Trophoblast cell (in vitro differentiated cells and primary cell): ENCODE data around the gene DMGDH.

Source experiments
- DNase-seq, 2 donors: peaks; one replicate each; pipeline ENCODE4 v3.0.0-alpha.2; 2016
- H2AFZ ChIP-seq: 2 replicates; pipeline ENCODE4 v1.6.1; 2013; ENCODE audit warnings: low read length, moderate library complexity, mild to moderate bottlenecking; ENCODE audit not compliant: insufficient read depth, poor library complexity
- H2AK5ac ChIP-seq: 2 replicates; pipeline ENCODE4 v1.6.1; 2013; ENCODE audit warnings: mild to moderate bottlenecking, low read length
- H2BK120ac ChIP-seq: 2 replicates; pipeline ENCODE4 v1.6.1; 2013; ENCODE audit warnings: low read length, mild to moderate bottlenecking, moderate library complexity; ENCODE audit not compliant: insufficient read depth, poor library complexity
- H2BK12ac ChIP-seq: 2 replicates; pipeline ENCODE4 v1.6.1; 2013; ENCODE audit warnings: mild to moderate bottlenecking, low read length, moderate library complexity
- H2BK5ac ChIP-seq: 2 replicates; pipeline ENCODE4 v1.6.1; 2013; ENCODE audit warnings: low read length, low read depth, moderate library complexity, mild to moderate bottlenecking; ENCODE audit not compliant: poor library complexity
- H3K14ac ChIP-seq: 2 replicates; pipeline ENCODE4 v1.6.1; 2013; ENCODE audit warnings: mild to moderate bottlenecking, low read length
- H3K18ac ChIP-seq: 2 replicates; pipeline ENCODE4 v1.6.1; 2013; ENCODE audit warnings: mild to moderate bottlenecking, low read length
- H3K23ac ChIP-seq: 2 replicates; pipeline ENCODE4 v1.6.1; 2013; ENCODE audit warnings: low read length
- H3K27ac ChIP-seq: 2 replicates; pipeline ENCODE4 v1.5.1; 2013; ENCODE audit warnings: low read depth, mild to moderate bottlenecking, inconsistent platforms, low read length, moderate library complexity
- H3K27me3 ChIP-seq: 2 replicates; pipeline ENCODE4 v1.6.1; 2013; ENCODE audit warnings: inconsistent platforms, mild to moderate bottlenecking, low read length, moderate library complexity; ENCODE audit not compliant: insufficient read depth
- H3K36me3 ChIP-seq, 2 experiments: 1 replicate in 1 of 2; 2 replicates in 1 of 2; pipeline ENCODE4 v1.6.1; 2013; ENCODE audit warnings: low read length in 2 of 2, mild to moderate bottlenecking in 2 of 2, moderate library complexity in 1 of 2; ENCODE audit not compliant: insufficient read depth in 2 of 2, control insufficient read depth in 1 of 2
- H3K4ac ChIP-seq: 2 replicates; pipeline ENCODE4 v1.6.1; 2013; ENCODE audit warnings: low read depth, mild to moderate bottlenecking, low read length, moderate library complexity
- H3K4me1 ChIP-seq, 2 experiments: 1 replicate in 1 of 2; 2 replicates in 1 of 2; pipeline ENCODE4 v1.6.1; 2013; ENCODE audit warnings: low read length in 2 of 2, mild to moderate bottlenecking in 2 of 2, moderate library complexity in 1 of 2; ENCODE audit not compliant: insufficient read depth in 2 of 2, control insufficient read depth in 1 of 2
- H3K4me2 ChIP-seq: 2 replicates; pipeline ENCODE4 v1.6.1; 2013; ENCODE audit warnings: inconsistent platforms, mild to moderate bottlenecking, low read length, moderate library complexity
- H3K4me3 ChIP-seq: 2 replicates; pipeline ENCODE4 v1.5.1; 2013; ENCODE audit warnings: mild to moderate bottlenecking, low read depth, low read length, inconsistent platforms
- H3K79me1 ChIP-seq: one replicate; pipeline ENCODE4 v1.6.1; 2013; ENCODE audit warnings: low read length
- H3K79me2 ChIP-seq: 2 replicates; pipeline ENCODE4 v1.6.1; 2013; ENCODE audit warnings: low read length, mild to moderate bottlenecking; ENCODE audit not compliant: control insufficient read depth, insufficient read depth, poor library complexity
- H3K9ac ChIP-seq: 2 replicates; pipeline ENCODE4 v1.6.1; 2013; ENCODE audit warnings: mild to moderate bottlenecking, low read length
- H3K9me3 ChIP-seq: 2 replicates; pipeline ENCODE4 v1.6.1; 2013; ENCODE audit warnings: low read depth, mild to moderate bottlenecking, control low read depth, inconsistent platforms, low read length; ENCODE audit not compliant: insufficient read depth
- H4K12ac ChIP-seq: 2 replicates; pipeline ENCODE4 v1.6.1; 2013; ENCODE audit warnings: low read depth, mild to moderate bottlenecking, low read length, moderate library complexity
- H4K8ac ChIP-seq: 2 replicates; pipeline ENCODE4 v1.6.1; 2013; ENCODE audit warnings: low read depth, mild to moderate bottlenecking, low read length, moderate library complexity
- H4K91ac ChIP-seq: one replicate; pipeline ENCODE4 v1.6.1; 2013; ENCODE audit warnings: low read depth, mild to moderate bottlenecking, low read length, moderate library complexity
- WGBS: extraction: QIAGEN DNeasy Blood & Tissue Kit; methylation state at CpG from one replicate; pipeline ENCODE4 v1.1.7; 2013; ENCODE audit warnings: missing lambda C conversion rate; ENCODE audit not compliant: insufficient read length, insufficient coverage; ENCODE audit errors: extremely low coverage; 5-methylcytosine and 5-hydroxymethylcytosine counted together

The DMGDH gene

GRCh38 chr5:79053321-79053720 lies 16.2 kb downstream of the DMGDH start:
- H4K8ac ChIP-seq: no peak overlapping the region
- no peak overlapping the region for H3K23ac ChIP-seq
- H3K14ac ChIP-seq: no peak overlapping the region
- no peaks in the 10 kb centered on the region for H3K79me2 ChIP-seq
- no CpG with 5 or more reads among the region's 4 CpGs for WGBS
- H3K27me3 ChIP-seq: no peaks in the 10 kb centered on the region
- no peak overlapping the region for H3K4ac ChIP-seq
- H3K79me1 ChIP-seq: no peaks in the 10 kb centered on the region
- H2AK5ac ChIP-seq: no peak overlapping the region
- no peaks in the 10 kb centered on the region for H3K9me3 ChIP-seq
- no peak overlapping the region for H3K9ac ChIP-seq
- no peak overlapping the region for H3K18ac ChIP-seq
- no peak for DNase-seq
- no peaks in the 10 kb centered on the region for H3K36me3 ChIP-seq
- H4K91ac ChIP-seq: no peak overlapping the region
- H2AFZ ChIP-seq: no peak overlapping the region
- H3K4me1 ChIP-seq: no peaks in the 10 kb centered on the region
- H2BK120ac ChIP-seq: no peak overlapping the region
- no peak overlapping the region for H3K4me3 ChIP-seq
- no peak overlapping the region for H3K27ac ChIP-seq
- H2BK5ac ChIP-seq: no peak overlapping the region
- H3K4me2 ChIP-seq: no peak overlapping the region
- no peak overlapping the region for H4K12ac ChIP-seq
- H2BK12ac ChIP-seq: no peak overlapping the region

GRCh38 chr5:79050498-79050897 lies 19.0 kb downstream of the DMGDH start:
- no peak overlapping the region for H4K8ac ChIP-seq
- H3K27me3 ChIP-seq: no peaks in the 10 kb centered on the region
- no peak overlapping the region for H4K12ac ChIP-seq
- H3K14ac ChIP-seq: no peak overlapping the region
- H3K79me2 ChIP-seq: no peaks in the 10 kb centered on the region
- H3K79me1 ChIP-seq: no peaks in the 10 kb centered on the region
- no peak overlapping the region for H2BK5ac ChIP-seq
- no peak overlapping the region for H3K18ac ChIP-seq
- no peaks in the 10 kb centered on the region for H3K36me3 ChIP-seq
- H2BK120ac ChIP-seq: no peak overlapping the region
- no peaks in the 10 kb centered on the region for H3K4me1 ChIP-seq
- no peak overlapping the region for H2AFZ ChIP-seq
- no peak overlapping the region for H3K4me2 ChIP-seq
- DNase-seq: no peak
- H3K9ac ChIP-seq: no peak overlapping the region
- H3K4me3 ChIP-seq: no peak overlapping the region
- H3K4ac ChIP-seq: no peak overlapping the region
- no peak overlapping the region for H4K91ac ChIP-seq
- H2AK5ac ChIP-seq: no peak overlapping the region
- no peak overlapping the region for H3K27ac ChIP-seq
- no peak overlapping the region for H2BK12ac ChIP-seq
- H3K9me3 ChIP-seq: no peaks in the 10 kb centered on the region
- no peak overlapping the region for H3K23ac ChIP-seq
- no CpG with 5 or more reads among the region's 3 CpGs for WGBS

- DNase-seq: no peak
- Histone ChIP-seq H4K8ac (no peak overlapping the region), H2BK5ac (no peak overlapping the region), H3K18ac (no peak overlapping the region), H2BK120ac (no peak overlapping the region), H4K12ac (no peak overlapping the region), H3K79me1 (no peaks in the 10 kb centered on the region), H2AFZ (no peak overlapping the region), H3K9me3 (no peaks in the 10 kb centered on the region), H3K14ac (no peak overlapping the region), H3K79me2 (no peaks in the 10 kb centered on the region), H2AK5ac (no peak overlapping the region), H4K91ac (no peak overlapping the region), H3K23ac (no peak overlapping the region), H3K9ac (no peak overlapping the region), H3K27ac (no peak overlapping the region), H3K4me1 (no peaks in the 10 kb centered on the region), H3K36me3 (no peaks in the 10 kb centered on the region), H3K27me3 (no peaks in the 10 kb centered on the region), H3K4ac (no peak overlapping the region), H3K4me3 (no peak overlapping the region), H3K4me2 (no peak overlapping the region), H2BK12ac (no peak overlapping the region)
These were observed 21.0 kb downstream of the DMGDH start for GRCh38 chr5:79048437-79048836.

- H3K9me3 ChIP-seq: no peaks in the 10 kb centered on the region
- H2AK5ac ChIP-seq: no peak overlapping the region
- no peak overlapping the region for H3K4me2 ChIP-seq
- H3K18ac ChIP-seq: no peak overlapping the region
- no peak overlapping the region for H3K14ac ChIP-seq
- H4K91ac ChIP-seq: no peak overlapping the region
- H3K27me3 ChIP-seq: no peaks in the 10 kb centered on the region
- no peak for DNase-seq
- no peaks in the 10 kb centered on the region for H3K4me1 ChIP-seq
- WGBS: no CpG with 5 or more reads among the region's 3 CpGs
- no peaks in the 10 kb centered on the region for H3K79me2 ChIP-seq
- no peak overlapping the region for H2BK5ac ChIP-seq
- H3K4ac ChIP-seq: no peak overlapping the region
- H4K8ac ChIP-seq: no peak overlapping the region
- no peaks in the 10 kb centered on the region for H3K79me1 ChIP-seq
- no peak overlapping the region for H2AFZ ChIP-seq
- H3K23ac ChIP-seq: no peak overlapping the region
- no peak overlapping the region for H4K12ac ChIP-seq
- H3K36me3 ChIP-seq: no peaks in the 10 kb centered on the region
- no peak overlapping the region for H3K9ac ChIP-seq
- H2BK12ac ChIP-seq: no peak overlapping the region
- no peak overlapping the region for H3K4me3 ChIP-seq
- H2BK120ac ChIP-seq: no peak overlapping the region
- no peak overlapping the region for H3K27ac ChIP-seq
These were observed 22.3 kb downstream of the DMGDH start for GRCh38 chr5:79047199-79047598.

- H3K36me3 ChIP-seq: no peaks in the 10 kb centered on the region
- no peaks in the 10 kb centered on the region for H3K79me1 ChIP-seq
- H3K4me3 ChIP-seq: no peak overlapping the region
- H4K12ac ChIP-seq: no peak overlapping the region
- H2BK120ac ChIP-seq: no peak overlapping the region
- no peak overlapping the region for H3K9ac ChIP-seq
- DNase-seq: no peak
- no peak overlapping the region for H3K14ac ChIP-seq
- no peak overlapping the region for H2AK5ac ChIP-seq
- no peaks in the 10 kb centered on the region for H3K4me1 ChIP-seq
- no peak overlapping the region for H3K4me2 ChIP-seq
- no CpG with 5 or more reads among the region's 3 CpGs for WGBS
- H2BK5ac ChIP-seq: no peak overlapping the region
- no peak overlapping the region for H3K18ac ChIP-seq
- no peaks in the 10 kb centered on the region for H3K9me3 ChIP-seq
- H3K4ac ChIP-seq: no peak overlapping the region
- no peak overlapping the region for H4K8ac ChIP-seq
- no peak overlapping the region for H3K23ac ChIP-seq
- H3K27ac ChIP-seq: no peak overlapping the region
- H3K79me2 ChIP-seq: no peaks in the 10 kb centered on the region
- no peak overlapping the region for H2BK12ac ChIP-seq
- H4K91ac ChIP-seq: no peak overlapping the region
- no peak overlapping the region for H2AFZ ChIP-seq
- H3K27me3 ChIP-seq: no peaks in the 10 kb centered on the region
These were observed 27.3 kb downstream of the DMGDH start for GRCh38 chr5:79042188-79042587.
